Measurements from ENCODE around the gene MYO3B. TPM values are rescaled to one million over a fixed set of nuclear protein-coding genes. Genes with fewer than 3 reads are reported as not detected.

Gene MYO3B
- total and polyA plus RNA-seq, 2 donors (not counting 3 experiments of a cell fraction or from before 2014, with no cell fraction given), result 0.03 TPM; not detected in 1

GRCh38 chr2:170218456-170218855 lies 40.5 kb downstream of the MYO3B start:
- Histone ChIP-seq H3K9ac (replicated peaks; ENCODE audit: extremely low read depth, insufficient read depth, low read length) (no peak overlapping the region), H3K4me3 (replicated peaks in 1 of 3; ENCODE audit: insufficient read depth in 1 of 3, low read depth in 1 of 3, low read length in 3 of 3) (no peak overlapping the region), H3K27me3 (ENCODE audit: control insufficient read depth in 2 of 2, insufficient read depth in 2 of 2, low read length in 2 of 2) (no peaks in the 10 kb centered on the region), H3K4me1 (ENCODE audit: control insufficient read depth, extremely low read depth, insufficient read depth, low read length) (peaks cover 13% of the 10 kb centered on the region), H3K27ac (ENCODE audit: insufficient read depth, low read depth, low read length) (no peak overlapping the region), H3K9me3 (replicated peaks; ENCODE audit: control insufficient read depth, insufficient read depth, low read length) (no peaks in the 10 kb centered on the region), H3K36me3 (ENCODE audit: control insufficient read depth in 2 of 2, extremely low read depth in 1 of 2, insufficient read depth in 2 of 2, low read length in 2 of 2) (no peaks in the 10 kb centered on the region), H4K20me1 (replicated peaks; ENCODE audit: control insufficient read depth, extremely low read depth, insufficient read depth, low read length) (no peaks in the 10 kb centered on the region), H2AFZ (ENCODE audit: low read depth, low read length) (no peak overlapping the region), H3K4me2 (ENCODE audit: insufficient read depth, low read length) (no peak overlapping the region), H3K79me2 (ENCODE audit: control insufficient read depth, insufficient read depth, low read length) (no peaks in the 10 kb centered on the region), H3K9me1 (replicated peaks; ENCODE audit: control insufficient read depth, extremely low read depth, insufficient read depth, low read length) (no peaks in the 10 kb centered on the region)
- POLR2A ChIA-PET, result no interaction called here
- DNase-seq (ENCODE audit: low read depth, low spot score), result peak; percentile 35
- FAIRE-seq, result no peak
- CTCF ChIA-PET, result interaction anchor here (1.4 kb wide), 1 partner anchor 19 kb away, joined by 3 read pairs; no protein-coding TSS in a partner anchor
- dilution Hi-C loops (cut with MboI; ENCODE audit: extremely low pct_ligation_motif_present, low sequenced_read_pairs), result no loop called here
- intact Hi-C loops (cut with micrococcal nuclease), result no loop called here
- no peak for TF ChIP-seq POLR2A (IDR thresholded peaks at IDR 0.05; ENCODE audit: low read depth, low read length)
- no peak for TF ChIP-seq JUN (IDR thresholded peaks at IDR 0.05; ENCODE audit: borderline replicate concordance, insufficient read depth, insufficient read length, low read depth)
- TF ChIP-seq POLR2AphosphoS5 (IDR thresholded peaks at IDR 0.05; ENCODE audit: insufficient read depth, low read depth, low read length), result no peak
- no peak for TF ChIP-seq FOS (IDR thresholded peaks at IDR 0.05; ENCODE audit: borderline replicate concordance, insufficient read depth, low read length)
- no peak for TF ChIP-seq GATA2 (IDR thresholded peaks at IDR 0.05; ENCODE audit: insufficient read depth, insufficient read length, low read depth, low read length)
- TF ChIP-seq EZH2 (IDR thresholded peaks at IDR 0.05; ENCODE audit: borderline replicate concordance, low read depth, low read length, severe bottlenecking), result no peak
- TF ChIP-seq CTCF (IDR thresholded peaks at IDR 0.05; ENCODE audit: extremely low read depth in 1 of 2, insufficient read depth in 1 of 2, low read depth in 1 of 2, low read length in 2 of 2), result no peak
- TF ChIP-seq, protein P1, sequence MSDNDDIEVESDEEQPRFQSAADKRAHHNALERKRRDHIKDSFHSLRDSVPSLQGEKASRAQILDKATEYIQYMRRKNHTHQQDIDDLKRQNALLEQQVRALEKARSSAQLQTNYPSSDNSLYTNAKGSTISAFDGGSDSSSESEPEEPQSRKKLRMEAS (IDR thresholded peaks at IDR 0.05; ENCODE audit: insufficient read depth, insufficient read length), result no peak
- no peak for TF ChIP-seq MYC (IDR thresholded peaks at IDR 0.05; ENCODE audit: low read depth, low read length)
- BruUV-seq (replicated peaks), result no TSS peak
